GM12878 (cell line): ENCODE data around the gene TSC22D3. TPM values are rescaled to one million over a fixed set of nuclear protein-coding genes. Genes with fewer than 3 reads are reported as not detected.

Experiments used
- ATAC-seq: fragments of 200-7000 bp; cut with Tn5 transposase; 3 replicates; pipeline ENCODE4 v1.9.1; 2020; ENCODE audit warnings: mild to moderate bottlenecking, moderate library complexity
- BruUV-seq: library from RNA; stranded (reverse); fragments of 400-500 nt; replicated peaks from 2 replicates; lab custom pipeline; 2021; lab: Mats Ljungman, UMichigan
- CTCF ChIA-PET: fragments of 300-600 bp; sonication (Branson Sonifier 250); formaldehyde crosslinking; extraction: SDS; loops from one replicate; lab custom pipeline; 2021; ENCODE audit warnings: inconsistent platforms; lab: Yijun Ruan, JAX
- POLR2A ChIA-PET: fragments of 350-600 bp; formaldehyde crosslinking; extraction: SDS; loops from one replicate; lab custom pipeline; 2021; ENCODE audit warnings: inconsistent platforms; lab: Charles Lee
- RAD21 ChIA-PET: fragments of 300-600 bp; sonication (Branson Sonifier 250); formaldehyde crosslinking; loops from one replicate; lab custom pipeline; 2023; ENCODE audit warnings: antibody characterized with exemption; ENCODE audit not compliant: unreplicated experiment; lab: Charles Lee
- SMC1A ChIA-PET: fragments of 300-600 bp; sonication (Branson Sonifier 250); formaldehyde crosslinking; loops from one replicate; lab custom pipeline; 2023; ENCODE audit not compliant: unreplicated experiment, uncharacterized antibody; lab: Charles Lee
- DNase-seq: peaks from one replicate; pipeline ENCODE4 v3.0.0-alpha.2; 2011; ENCODE audit warnings: low read depth, low spot score
- FAIRE-seq: peaks from 3 replicates; lab custom pipeline; 2011; peaks lifted over from hg19 to GRCh38; lab: Jason Lieb, UNC
- H2AFZ ChIP-seq: 2 replicates; pipeline ENCODE4 v1.6.0; 2011; ENCODE audit warnings: low read depth, low read length, control low read depth; ENCODE audit not compliant: control insufficient read depth
- H3K27ac ChIP-seq: 2 replicates; pipeline ENCODE4 v1.5.1; 2011; ENCODE audit warnings: control low read depth; ENCODE audit not compliant: control insufficient read depth, insufficient read depth
- H3K27me3 ChIP-seq, 2 experiments: replicated peaks in 1 of 2; 2 replicates each; pipeline versions ENCODE4 v1.6.0 to v1.6.1; 2011; ENCODE audit warnings: low read length in 1 of 2; ENCODE audit not compliant: control insufficient read depth in 2 of 2, insufficient read depth in 2 of 2
- H3K36me3 ChIP-seq, 2 experiments: 2 replicates each; pipeline ENCODE4 v1.5.1; 2011; ENCODE audit warnings: low read length in 1 of 2; ENCODE audit not compliant: control insufficient read depth in 2 of 2, insufficient read depth in 2 of 2
- H3K4me1 ChIP-seq: 2 replicates; pipeline ENCODE4 v1.6.1; 2011; ENCODE audit warnings: mild to moderate bottlenecking, low read length, moderate library complexity, mixed read lengths; ENCODE audit not compliant: control insufficient read depth, insufficient read depth
- H3K4me2 ChIP-seq: 2 replicates; pipeline ENCODE4 v1.6.0; 2011; ENCODE audit warnings: control low read depth; ENCODE audit not compliant: control insufficient read depth, insufficient read depth
- H3K4me3 ChIP-seq: fragments of 200-600 bp; sonication (generic); 2 replicates; pipeline ENCODE4 v1.5.1; 2016
- H3K79me2 ChIP-seq: 2 replicates; pipeline ENCODE4 v1.6.0; 2011; ENCODE audit warnings: low read length; ENCODE audit not compliant: control insufficient read depth, insufficient read depth
- H3K9ac ChIP-seq: 2 replicates; pipeline ENCODE4 v1.8.0; 2011; ENCODE audit warnings: low read length, control low read depth, mixed read lengths; ENCODE audit not compliant: control insufficient read depth, insufficient read depth
- H3K9me3 ChIP-seq: replicated peaks from 3 replicates; pipeline ENCODE4 v1.5.1; 2011; ENCODE audit warnings: mild to moderate bottlenecking, low read length; ENCODE audit not compliant: control insufficient read depth, insufficient read depth
- H4K20me1 ChIP-seq: 2 replicates; pipeline ENCODE4 v1.6.0; 2011; ENCODE audit not compliant: control insufficient read depth, insufficient read depth
- ASH2L ChIP-seq: fragments of 300-600, 200-600 bp; sonication (generic); IDR thresholded peaks from 2 replicates; pipeline ENCODE4 v1.6.1; 2017; ENCODE audit warnings: low read depth, mild to moderate bottlenecking, borderline replicate concordance
- BCLAF1 ChIP-seq: fragments of 450-650 bp; IDR thresholded peaks from 2 replicates; pipeline ENCODE4 v1.6.1; 2017; ENCODE audit warnings: antibody characterized with exemption, mild to moderate bottlenecking, moderate library complexity
- BMI1 ChIP-seq: fragments of 450-650 bp; IDR thresholded peaks from 2 replicates; pipeline ENCODE4 v1.6.1; 2016; ENCODE audit warnings: mild to moderate bottlenecking, moderate library complexity, borderline replicate concordance
- CHD4 ChIP-seq: fragments of 200-600 bp; sonication (generic); IDR thresholded peaks from 2 replicates; pipeline ENCODE4 v1.6.1; 2016; ENCODE audit warnings: mild to moderate bottlenecking
- HCFC1 ChIP-seq: fragments of 150-350 bp; IDR thresholded peaks from 2 replicates; pipeline ENCODE4 v1.6.1; 2014; ENCODE audit warnings: low read length
- MAX ChIP-seq: IDR thresholded peaks from 2 replicates; pipeline ENCODE4 v1.6.1; 2012; ENCODE audit warnings: low read depth, low read length, improper control_type of control experiment
- NR2F1 ChIP-seq: fragments of 450-650 bp; conservative IDR thresholded peaks from 2 replicates; pipeline ENCODE4 v1.6.1; 2017; ENCODE audit warnings: mild to moderate bottlenecking
- RAD21 ChIP-seq: IDR thresholded peaks from 2 replicates; pipeline ENCODE4 v1.6.1; 2011; ENCODE audit warnings: mild to moderate bottlenecking, low read depth, low read length, moderate library complexity; ENCODE audit not compliant: insufficient read depth
- RFX5 ChIP-seq: IDR thresholded peaks from 2 replicates; pipeline ENCODE4 v1.6.1; 2011; ENCODE audit warnings: low read depth, low read length, improper control_type of control experiment
- SP1 ChIP-seq: IDR thresholded peaks from one replicate; pipeline ENCODE4 v1.6.1; 2011; ENCODE audit warnings: low read depth, low read length
- STAT3 ChIP-seq: IDR thresholded peaks from 2 replicates; pipeline ENCODE4 v1.6.1; 2011; ENCODE audit warnings: low read depth, low read length, improper control_type of control experiment
- TARDBP ChIP-seq: IDR thresholded peaks from 2 replicates; pipeline ENCODE4 v1.6.1; 2016; ENCODE audit warnings: borderline replicate concordance
- ZBTB4 ChIP-seq: fragments of 450-650 bp; formaldehyde crosslinking; IDR thresholded peaks from 2 replicates; pipeline ENCODE4 v1.4.0; 2022; ENCODE audit warnings: mild to moderate bottlenecking, moderate library complexity
- WGBS: methylation state at CpG from one replicate; pipeline ENCODE4 v1.1.6; 2016; ENCODE audit warnings: low lambda C conversion rate; ENCODE audit not compliant: insufficient replicate concordance, insufficient coverage; ENCODE audit errors: missing lambda C conversion rate; 5-methylcytosine and 5-hydroxymethylcytosine counted together
- in situ Hi-C: fragments of 300-500 bp; cut with MboI; formaldehyde crosslinking; loops from 9 replicates; pipeline ENCODE4 v1.14.3; 2018; ENCODE audit warnings: mixed read lengths
- intact Hi-C: fragments of 100-400 bp; cut with micrococcal nuclease; formaldehyde crosslinking; loops from one replicate; pipeline ENCODE4 v1.14.2; 2022; ENCODE audit not compliant: unreplicated experiment
- polyA plus RNA-seq, 11 experiments: library from polyadenylated mRNA; depleted of rRNA in 4 of 11; unstranded in 6 of 11; stranded (reverse) in 5 of 11; fragments of >200 nt; fragmentation: Nextera tagmentation in 4 of 11; fragmentation: Illumina TruSeq in 1 of 11; extraction: Ambion mirVana in 4 of 11; extraction: Trizol in 1 of 11; gene quantifications; 1 replicate in 1 of 11; 2 replicates in 10 of 11; pipeline versions ENCODE4 v1.2.1 to v1.2.3, GENCODE V29; 2011 to 2016; ENCODE audit warnings: inconsistent platforms in 2 of 11, missing spikeins in 2 of 11, low read depth in 1 of 11
- total RNA-seq, 4 experiments: library from RNA; depleted of rRNA in 3 of 4; stranded (reverse); fragments of >200 nt in 3 of 4; fragmentation: Illumina TruSeq in 1 of 4; extraction: Trizol in 1 of 4; gene quantifications; 2 replicates each; pipeline versions ENCODE4 v1.2.1 to v1.2.3, GENCODE V29; 2013 to 2021
- TF ChIP-seq, protein P1 (sequence below): IDR thresholded peaks from 2 replicates; pipeline ENCODE4 v1.6.1; 2012; ENCODE audit warnings: low read depth, low read length, improper control_type of control experiment
- TF ChIP-seq, protein P2 (sequence below): fragments of 450-650 bp; IDR thresholded peaks from 2 replicates; pipeline ENCODE4 v1.6.1; 2016; ENCODE audit warnings: mild to moderate bottlenecking

TSC22D3 gene
- total and polyA plus RNA-seq, 10 of the 15 experiments (the other 5 are each of a cell fraction or from before 2014, with no cell fraction given) = 4.6 to 122 (median 16.1) TPM

- H2AFZ ChIP-seq = no peak overlapping the region
- SMC1A ChIA-PET = interaction anchor here (0.8 to 5.4 kb wide), 10 partner anchors 9 to 55 kb away, joined by 3 to 28 read pairs (median 5); no protein-coding TSS in a partner anchor
- no peaks in the 10 kb centered on the region for H3K4me1 ChIP-seq
- H3K79me2 ChIP-seq = no peaks in the 10 kb centered on the region
- BruUV-seq = no TSS peak
- no peaks in the 10 kb centered on the region for H3K36me3 ChIP-seq
- TF ChIP-seq NR2F1 = no peak
- no peak for TF ChIP-seq TARDBP
- no peak for TF ChIP-seq STAT3
- TF ChIP-seq CHD4 = no peak
- TF ChIP-seq ASH2L = no peak
- TF ChIP-seq BMI1 = no peak
- no peak for TF ChIP-seq RAD21
- TF ChIP-seq SP1 = no peak
- TF ChIP-seq, protein P1, sequence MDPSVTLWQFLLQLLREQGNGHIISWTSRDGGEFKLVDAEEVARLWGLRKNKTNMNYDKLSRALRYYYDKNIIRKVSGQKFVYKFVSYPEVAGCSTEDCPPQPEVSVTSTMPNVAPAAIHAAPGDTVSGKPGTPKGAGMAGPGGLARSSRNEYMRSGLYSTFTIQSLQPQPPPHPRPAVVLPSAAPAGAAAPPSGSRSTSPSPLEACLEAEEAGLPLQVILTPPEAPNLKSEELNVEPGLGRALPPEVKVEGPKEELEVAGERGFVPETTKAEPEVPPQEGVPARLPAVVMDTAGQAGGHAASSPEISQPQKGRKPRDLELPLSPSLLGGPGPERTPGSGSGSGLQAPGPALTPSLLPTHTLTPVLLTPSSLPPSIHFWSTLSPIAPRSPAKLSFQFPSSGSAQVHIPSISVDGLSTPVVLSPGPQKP = no peak
- TF ChIP-seq HCFC1 = no peak
- TF ChIP-seq BCLAF1 = no peak
- TF ChIP-seq RFX5 = no peak
- no peak for TF ChIP-seq ZBTB4 (CRISPR knock-in tag)
- TF ChIP-seq, protein P2, sequence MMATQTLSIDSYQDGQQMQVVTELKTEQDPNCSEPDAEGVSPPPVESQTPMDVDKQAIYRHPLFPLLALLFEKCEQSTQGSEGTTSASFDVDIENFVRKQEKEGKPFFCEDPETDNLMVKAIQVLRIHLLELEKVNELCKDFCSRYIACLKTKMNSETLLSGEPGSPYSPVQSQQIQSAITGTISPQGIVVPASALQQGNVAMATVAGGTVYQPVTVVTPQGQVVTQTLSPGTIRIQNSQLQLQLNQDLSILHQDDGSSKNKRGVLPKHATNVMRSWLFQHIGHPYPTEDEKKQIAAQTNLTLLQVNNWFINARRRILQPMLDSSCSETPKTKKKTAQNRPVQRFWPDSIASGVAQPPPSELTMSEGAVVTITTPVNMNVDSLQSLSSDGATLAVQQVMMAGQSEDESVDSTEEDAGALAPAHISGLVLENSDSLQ = no peak
- no peak for TF ChIP-seq MAX
- ATAC-seq (no peak), FAIRE-seq (peak; percentile 18), DNase-seq (no peak)
- 65% methylated on average over 4 of the region's 4 CpGs for WGBS
- H4K20me1 ChIP-seq = no peaks in the 10 kb centered on the region
- no peak overlapping the region for H3K27ac ChIP-seq
- no peaks in the 10 kb centered on the region for H3K9me3 ChIP-seq
- H3K4me2 ChIP-seq = no peak overlapping the region
- H3K9ac ChIP-seq = no peak overlapping the region
- POLR2A ChIA-PET = interaction anchor here (1.0 to 2.4 kb wide), 9 partner anchors 10 to 55 kb away, joined by 3 to 11 read pairs (median 5); partner anchors contain the start of gene TSC22D3
- CTCF ChIA-PET = interaction anchor here (1.0 to 3.4 kb wide), 9 partner anchors 10 to 69 kb away, joined by 3 to 25 read pairs (median 9); partner anchors contain the start of genes NCBP2L and TSC22D3
- RAD21 ChIA-PET = interaction anchor here (1.1 to 4.1 kb wide), 12 partner anchors 11 to 68 kb away, joined by 3 to 43 read pairs (median 8); partner anchors contain the start of genes NCBP2L and TSC22D3
- in situ Hi-C loops (no loop called here), intact Hi-C loops (no loop called here)
- no peaks in the 10 kb centered on the region for H3K27me3 ChIP-seq
- H3K4me3 ChIP-seq = no peak overlapping the region
Observed at GRCh38 chrX:107728371-107729099, 47.1 kb downstream of the TSC22D3 start.
